Measurements from ENCODE around the gene CRNKL1.

The CRNKL1 gene

GRCh38 chr20:19996917-19997316 lies 55.3 kb downstream of the CRNKL1 start:
- Histone ChIP-seq H3K36me3 (ENCODE audit: control insufficient read depth, insufficient read depth, low read length) (peaks cover 6% of the 10 kb centered on the region), H3K4me1 (ENCODE audit: control insufficient read depth, insufficient read depth, low read length) (peaks cover 10% of the 10 kb centered on the region), H3K4me3 (ENCODE audit: insufficient read depth, low read depth, low read length) (no peak overlapping the region), H3K27me3 (ENCODE audit: control insufficient read depth, insufficient read depth, low read length, poor library complexity, severe bottlenecking) (no peaks in the 10 kb centered on the region), H3K27ac (ENCODE audit: insufficient read depth, low read depth, low read length, poor library complexity, severe bottlenecking) (no peak overlapping the region), H3K9me3 (ENCODE audit: control insufficient read depth, low read length) (no peaks in the 10 kb centered on the region)
- 91 to 92% methylated on average over 9 of the region's 9 CpGs for WGBS, 2 experiments

GRCh38 chr20:19996222-19996621 lies 56.0 kb downstream of the CRNKL1 start:
- Histone ChIP-seq H3K27ac (ENCODE audit: insufficient read depth, low read depth, low read length, poor library complexity, severe bottlenecking) (no peak overlapping the region), H3K4me3 (ENCODE audit: insufficient read depth, low read depth, low read length) (no peak overlapping the region), H3K9me3 (ENCODE audit: control insufficient read depth, low read length) (no peaks in the 10 kb centered on the region), H3K36me3 (ENCODE audit: control insufficient read depth, insufficient read depth, low read length) (peaks cover 6% of the 10 kb centered on the region), H3K4me1 (ENCODE audit: control insufficient read depth, insufficient read depth, low read length) (peaks cover 10% of the 10 kb centered on the region), H3K27me3 (ENCODE audit: control insufficient read depth, insufficient read depth, low read length, poor library complexity, severe bottlenecking) (no peaks in the 10 kb centered on the region)
- WGBS, 2 experiments = 93 to 95% methylated on average over 8 of the region's 8 CpGs

GRCh38 chr20:19995220-19995863 lies 56.9 kb downstream of the CRNKL1 start:
- peaks cover under 1% of the 10 kb centered on the region for H3K36me3 ChIP-seq (ENCODE audit: control insufficient read depth, insufficient read depth, low read length)
- no peaks in the 10 kb centered on the region for H3K9me3 ChIP-seq (ENCODE audit: control insufficient read depth, low read length)
- no peak overlapping the region for H3K4me3 ChIP-seq (ENCODE audit: insufficient read depth, low read depth, low read length)
- H3K27ac ChIP-seq (ENCODE audit: insufficient read depth, low read depth, low read length, poor library complexity, severe bottlenecking) = no peak overlapping the region
- WGBS, 2 experiments = 25 to 36% methylated on average over 4 to 5 of the region's 5 CpGs
- H3K27me3 ChIP-seq (ENCODE audit: control insufficient read depth, insufficient read depth, low read length, poor library complexity, severe bottlenecking) = no peaks in the 10 kb centered on the region
- H3K4me1 ChIP-seq (ENCODE audit: control insufficient read depth, insufficient read depth, low read length) = peaks cover 10% of the 10 kb centered on the region

- 89 to 91% methylated on average over 12 of the region's 12 CpGs for WGBS, 2 experiments
- H3K36me3 ChIP-seq (ENCODE audit: control insufficient read depth, insufficient read depth, low read length) = no peaks in the 10 kb centered on the region
- H3K27ac ChIP-seq (ENCODE audit: insufficient read depth, low read depth, low read length, poor library complexity, severe bottlenecking) = no peak overlapping the region
- peaks cover 10% of the 10 kb centered on the region for H3K4me1 ChIP-seq (ENCODE audit: control insufficient read depth, insufficient read depth, low read length)
- H3K27me3 ChIP-seq (ENCODE audit: control insufficient read depth, insufficient read depth, low read length, poor library complexity, severe bottlenecking) = no peaks in the 10 kb centered on the region
- no peaks in the 10 kb centered on the region for H3K9me3 ChIP-seq (ENCODE audit: control insufficient read depth, low read length)
- no peak overlapping the region for H3K4me3 ChIP-seq (ENCODE audit: insufficient read depth, low read depth, low read length)
Measured at GRCh38 chr20:19993958-19994669, 58.2 kb downstream of the CRNKL1 start.

GRCh38 chr20:19992996-19993908 lies 59.0 kb downstream of the CRNKL1 start:
- Histone ChIP-seq H3K36me3 (ENCODE audit: control insufficient read depth, insufficient read depth, low read length) (no peaks in the 10 kb centered on the region), H3K4me1 (ENCODE audit: control insufficient read depth, insufficient read depth, low read length) (peaks cover 10% of the 10 kb centered on the region), H3K9me3 (ENCODE audit: control insufficient read depth, low read length) (no peaks in the 10 kb centered on the region), H3K4me3 (ENCODE audit: insufficient read depth, low read depth, low read length) (no peak overlapping the region), H3K27ac (ENCODE audit: insufficient read depth, low read depth, low read length, poor library complexity, severe bottlenecking) (no peak overlapping the region), H3K27me3 (ENCODE audit: control insufficient read depth, insufficient read depth, low read length, poor library complexity, severe bottlenecking) (no peaks in the 10 kb centered on the region)
- 59 to 65% methylated on average over 13 of the region's 14 CpGs for WGBS, 2 experiments

- Histone ChIP-seq H3K4me3 (ENCODE audit: insufficient read depth, low read depth, low read length) (no peak overlapping the region), H3K27me3 (ENCODE audit: control insufficient read depth, insufficient read depth, low read length, poor library complexity, severe bottlenecking) (no peaks in the 10 kb centered on the region), H3K4me1 (ENCODE audit: control insufficient read depth, insufficient read depth, low read length) (peaks cover 10% of the 10 kb centered on the region), H3K27ac (ENCODE audit: insufficient read depth, low read depth, low read length, poor library complexity, severe bottlenecking) (no peak overlapping the region), H3K9me3 (ENCODE audit: control insufficient read depth, low read length) (no peaks in the 10 kb centered on the region), H3K36me3 (ENCODE audit: control insufficient read depth, insufficient read depth, low read length) (no peaks in the 10 kb centered on the region)
- 91 to 100% methylated on average over 1 of the region's 2 CpGs for WGBS, 2 experiments
Measured at GRCh38 chr20:19991854-19992253, 60.4 kb downstream of the CRNKL1 start.

- Histone ChIP-seq H3K4me3 (ENCODE audit: insufficient read depth, low read depth, low read length) (no peak overlapping the region), H3K9me3 (ENCODE audit: control insufficient read depth, low read length) (no peaks in the 10 kb centered on the region), H3K4me1 (ENCODE audit: control insufficient read depth, insufficient read depth, low read length) (peaks cover 10% of the 10 kb centered on the region), H3K36me3 (ENCODE audit: control insufficient read depth, insufficient read depth, low read length) (no peaks in the 10 kb centered on the region), H3K27me3 (ENCODE audit: control insufficient read depth, insufficient read depth, low read length, poor library complexity, severe bottlenecking) (no peaks in the 10 kb centered on the region), H3K27ac (ENCODE audit: insufficient read depth, low read depth, low read length, poor library complexity, severe bottlenecking) (no peak overlapping the region)
- 83% methylated on average over 1 of the region's 1 CpG; no CpG with 5 or more reads in 1 of the 2 experiments for WGBS, 2 experiments
Measured at GRCh38 chr20:19991308-19991707, 61.0 kb downstream of the CRNKL1 start.

GRCh38 chr20:19990850-19991249 lies 61.4 kb downstream of the CRNKL1 start:
- no peak overlapping the region for H3K27ac ChIP-seq (ENCODE audit: insufficient read depth, low read depth, low read length, poor library complexity, severe bottlenecking)
- H3K4me3 ChIP-seq (ENCODE audit: insufficient read depth, low read depth, low read length) = no peak overlapping the region
- peaks cover 10% of the 10 kb centered on the region for H3K4me1 ChIP-seq (ENCODE audit: control insufficient read depth, insufficient read depth, low read length)
- WGBS, 2 experiments = 92 to 95% methylated on average over 4 to 5 of the region's 5 CpGs
- H3K27me3 ChIP-seq (ENCODE audit: control insufficient read depth, insufficient read depth, low read length, poor library complexity, severe bottlenecking) = no peaks in the 10 kb centered on the region
- no peaks in the 10 kb centered on the region for H3K36me3 ChIP-seq (ENCODE audit: control insufficient read depth, insufficient read depth, low read length)
- no peaks in the 10 kb centered on the region for H3K9me3 ChIP-seq (ENCODE audit: control insufficient read depth, low read length)

- H3K9me3 ChIP-seq (ENCODE audit: control insufficient read depth, low read length) = no peaks in the 10 kb centered on the region
- H3K36me3 ChIP-seq (ENCODE audit: control insufficient read depth, insufficient read depth, low read length) = no peaks in the 10 kb centered on the region
- no peak overlapping the region for H3K27ac ChIP-seq (ENCODE audit: insufficient read depth, low read depth, low read length, poor library complexity, severe bottlenecking)
- H3K27me3 ChIP-seq (ENCODE audit: control insufficient read depth, insufficient read depth, low read length, poor library complexity, severe bottlenecking) = no peaks in the 10 kb centered on the region
- H3K4me1 ChIP-seq (ENCODE audit: control insufficient read depth, insufficient read depth, low read length) = no peaks in the 10 kb centered on the region
- WGBS, 2 experiments = 91 to 93% methylated on average over 3 to 4 of the region's 4 CpGs
- no peak overlapping the region for H3K4me3 ChIP-seq (ENCODE audit: insufficient read depth, low read depth, low read length)
Measured at GRCh38 chr20:19987046-19987445, 65.2 kb downstream of the CRNKL1 start.

GRCh38 chr20:19986419-19986818 lies 65.8 kb downstream of the CRNKL1 start:
- Histone ChIP-seq H3K27me3 (ENCODE audit: control insufficient read depth, insufficient read depth, low read length, poor library complexity, severe bottlenecking) (no peaks in the 10 kb centered on the region), H3K9me3 (ENCODE audit: control insufficient read depth, low read length) (no peaks in the 10 kb centered on the region), H3K36me3 (ENCODE audit: control insufficient read depth, insufficient read depth, low read length) (no peaks in the 10 kb centered on the region), H3K4me3 (ENCODE audit: insufficient read depth, low read depth, low read length) (no peak overlapping the region), H3K4me1 (ENCODE audit: control insufficient read depth, insufficient read depth, low read length) (no peaks in the 10 kb centered on the region), H3K27ac (ENCODE audit: insufficient read depth, low read depth, low read length, poor library complexity, severe bottlenecking) (no peak overlapping the region)
- WGBS, 2 experiments = 89 to 90% methylated on average over 5 to 6 of the region's 6 CpGs

All from ectodermal cell (in vitro differentiated cells).